B cell (primary cell): ENCODE results near the gene NLRP10. TPM values are rescaled to one million over a fixed set of nuclear protein-coding genes. Genes with fewer than 3 reads are reported as not detected.
A peak's percentile ranks its signal among the peaks of the same experiment; 100 is the strongest.

Source experiments
- ATAC-seq: fragments of 200-7000 bp; cut with Tn5 transposase; one replicate; pipeline ENCODE4 v1.10.0; 2021; ENCODE audit warnings: low read depth, mild to moderate bottlenecking, moderate number of reproducible peaks, moderate library complexity
- CTCF ChIA-PET: fragments of 350-600 bp; sonication (Branson Sonifier 250); formaldehyde crosslinking; loops from one replicate; lab custom pipeline; 2021; ENCODE audit warnings: antibody characterized with exemption, inconsistent platforms; lab: Charles Lee
- POLR2A ChIA-PET: fragments of 350-600 bp; sonication (Branson Sonifier 250); formaldehyde crosslinking; loops from one replicate; lab custom pipeline; 2021; ENCODE audit warnings: antibody characterized with exemption; lab: Charles Lee
- DNase-seq: peaks from one replicate; pipeline ENCODE4 v3.0.0; 2013
- H2AFZ ChIP-seq: 2 replicates; pipeline ENCODE4 v1.6.1; 2012; ENCODE audit warnings: mild to moderate bottlenecking, low read depth, low read length; ENCODE audit not compliant: insufficient read depth, poor library complexity, severe bottlenecking
- H3K27ac ChIP-seq, 2 donors: 1 replicate in 1 of 2; 2 replicates in 1 of 2; pipeline ENCODE4 v1.5.1; 2012 to 2013; ENCODE audit warnings: low read length in 2 of 2, mild to moderate bottlenecking in 2 of 2, moderate library complexity in 1 of 2
- H3K27me3 ChIP-seq, 4 experiments: fragments of 200-600 bp in 1 of 4; sonication (generic) in 1 of 4; replicated peaks in 1 of 4; 1 replicate in 2 of 4; 2 replicates in 2 of 4; pipeline versions ENCODE4 v1.6.1 to v1.7.0; 2013 to 2016; ENCODE audit warnings: low read length in 3 of 4, mild to moderate bottlenecking in 2 of 4, mixed read lengths in 1 of 4, moderate library complexity in 1 of 4; ENCODE audit not compliant: insufficient read depth in 4 of 4, control insufficient read depth in 3 of 4; ENCODE audit errors: control extremely low read depth in 1 of 4
- H3K36me3 ChIP-seq, 2 experiments: replicated peaks in 1 of 2; 1 replicate in 1 of 2; 2 replicates in 1 of 2; pipeline versions ENCODE4 v1.6.1 to v1.7.1; 2013; ENCODE audit warnings: low read length in 1 of 2; ENCODE audit not compliant: insufficient read depth in 2 of 2, control insufficient read depth in 1 of 2; ENCODE audit errors: control extremely low read depth in 1 of 2, extremely low read depth in 1 of 2
- H3K4me1 ChIP-seq, 2 donors: fragments of 200-600 bp in 1 of 2; sonication (generic) in 1 of 2; 1 replicate in 1 of 2; 2 replicates in 1 of 2; pipeline versions ENCODE4 v1.5.1 to v1.6.1; 2013 to 2017; ENCODE audit warnings: low read length in 2 of 2; ENCODE audit not compliant: control insufficient read depth in 2 of 2, insufficient read depth in 2 of 2
- H3K4me2 ChIP-seq: replicated peaks from 2 replicates; pipeline ENCODE3; 2012; ENCODE audit warnings: mild to moderate bottlenecking, low read depth, low read length; ENCODE audit not compliant: poor library complexity, severe bottlenecking
- H3K4me3 ChIP-seq, 5 experiments: fragments of 200-600 bp in 1 of 5; sonication (generic) in 1 of 5; 1 replicate in 3 of 5; 2 replicates in 2 of 5; pipeline versions ENCODE4 v1.5.1 to v1.7.0; 2011 to 2016; ENCODE audit warnings: low read length in 4 of 5, mild to moderate bottlenecking in 4 of 5, low read depth in 2 of 5, control low read depth in 1 of 5, moderate library complexity in 1 of 5; ENCODE audit not compliant: insufficient read depth in 1 of 5; ENCODE audit errors: control extremely low read depth in 1 of 5, extremely low read depth in 1 of 5
- H3K79me2 ChIP-seq: fragments of 200-600 bp; sonication (generic); one replicate; pipeline ENCODE4 v1.6.0; 2016; ENCODE audit warnings: low read length; ENCODE audit not compliant: control insufficient read depth, insufficient read depth
- H3K9ac ChIP-seq: fragments of 200-600 bp; sonication (generic); 2 replicates; pipeline ENCODE4 v1.6.1; 2017; ENCODE audit warnings: mild to moderate bottlenecking, low read length, moderate library complexity
- H3K9me3 ChIP-seq, 3 donors: one replicate each; pipeline versions ENCODE4 v1.6.1 to v1.7.1; 2013; ENCODE audit warnings: low read length in 2 of 3; ENCODE audit not compliant: control insufficient read depth in 2 of 3, insufficient read depth in 1 of 3; ENCODE audit errors: control extremely low read depth in 1 of 3
- H4K20me1 ChIP-seq: 2 replicates; pipeline ENCODE4 v1.6.0; 2012; ENCODE audit warnings: mild to moderate bottlenecking, low read length; ENCODE audit not compliant: insufficient read depth, control insufficient read depth, poor library complexity, severe bottlenecking
- H3K27ac Mint-ChIP-seq: one replicate; pipeline ENCODE4 v1.8.0; 2021; ENCODE audit warnings: mixed read lengths
- H3K27me3 Mint-ChIP-seq: one replicate; pipeline ENCODE4 v1.8.0; 2021; ENCODE audit warnings: mixed read lengths
- H3K4me1 Mint-ChIP-seq: one replicate; pipeline ENCODE4 v1.8.0; 2021; ENCODE audit warnings: mixed read lengths
- H3K4me3 Mint-ChIP-seq: one replicate; pipeline ENCODE4 v1.8.0; 2021; ENCODE audit warnings: mixed read lengths
- H3K9me3 Mint-ChIP-seq: one replicate; pipeline ENCODE4 v1.8.0; 2022; ENCODE audit warnings: mixed read lengths; ENCODE audit not compliant: insufficient read depth
- CTCF ChIP-seq: fragments of 200-600 bp; IDR thresholded peaks from one replicate; pipeline ENCODE4 v1.8.0; 2022; ENCODE audit warnings: antibody characterized with exemption, mild to moderate bottlenecking
- EZH2 ChIP-seq: IDR thresholded peaks from 2 replicates; pipeline ENCODE4 v1.6.1; 2012; ENCODE audit warnings: borderline replicate concordance, low read depth, mild to moderate bottlenecking, moderate library complexity, low read length; ENCODE audit not compliant: insufficient read depth, poor library complexity, severe bottlenecking
- intact Hi-C: fragments of 100-400 bp; cut with micrococcal nuclease; formaldehyde crosslinking; loops from one replicate; pipeline ENCODE4 v1.10.0; 2022
- polyA plus RNA-seq: library from polyadenylated mRNA; depleted of rRNA; stranded (reverse); fragments of >200 nt; gene quantifications from 2 replicates; pipeline ENCODE4 v1.2.3, GENCODE V29; 2012
- total RNA-seq, 2 donors: library from RNA; stranded (reverse); fragments of 120-200 nt in 1 of 2; gene quantifications; 1 replicate in 1 of 2; 2 replicates in 1 of 2; pipeline versions ENCODE4 v1.2.3 to v1.2.4, GENCODE V29; 2013 to 2022

Gene NLRP10
- total and polyA plus RNA-seq, 2 donors (not counting 1 experiment from before 2014, with no cell fraction given) = not detected

GRCh38 chr11:8006349-8006977 is 41.2 kb upstream of the NLRP10 start:
- H3K9ac ChIP-seq = no peak overlapping the region
- TF ChIP-seq CTCF = peak; percentile 69
- TF ChIP-seq EZH2 = no peak
- intact Hi-C loops = no loop called here
- H3K9me3 ChIP-seq = no peaks in the 10 kb centered on the region
- Mint-ChIP-seq H3K27me3 (peaks cover 14% of the 10 kb centered on the region), H3K27ac (no peak overlapping the region), H3K9me3 (no peaks in the 10 kb centered on the region), H3K4me3 (no peak overlapping the region), H3K4me1 (no peaks in the 10 kb centered on the region)
- ChIA-PET POLR2A (no interaction called here), CTCF (interaction anchor here (0.7 to 7.6 kb wide), 17 partner anchors 9 to 1500 kb away, joined by 3 to 121 read pairs (median 4); partner anchors contain the start of genes EIF3F and LMO1)
- no peaks in the 10 kb centered on the region for H3K4me1 ChIP-seq
- no peaks in the 10 kb centered on the region for H3K36me3 ChIP-seq
- ATAC-seq (peak; percentile 45), DNase-seq (peak; percentile 57)
- no peak overlapping the region for H3K4me3 ChIP-seq
- H3K79me2 ChIP-seq = no peaks in the 10 kb centered on the region
- no peak overlapping the region for H2AFZ ChIP-seq
- no peaks in the 10 kb centered on the region for H4K20me1 ChIP-seq
- no peak overlapping the region for H3K27ac ChIP-seq
- H3K27me3 ChIP-seq = peaks cover 0 to 2% (median 0%) of the 10 kb centered on the region in 4 experiments
- no peak overlapping the region for H3K4me2 ChIP-seq

- Histone ChIP-seq H3K36me3 (no peaks in the 10 kb centered on the region), H2AFZ (no peak overlapping the region), H3K4me2 (no peak overlapping the region), H3K4me3 (no peak overlapping the region), H4K20me1 (no peaks in the 10 kb centered on the region), H3K79me2 (no peaks in the 10 kb centered on the region), H3K27me3 (peaks cover 0 to 2% (median 0%) of the 10 kb centered on the region in 4 experiments), H3K9ac (no peak overlapping the region), H3K27ac (no peak overlapping the region), H3K9me3 (no peaks in the 10 kb centered on the region), H3K4me1 (no peaks in the 10 kb centered on the region)
- ATAC-seq (no peak), DNase-seq (no peak)
- TF ChIP-seq CTCF (no peak), EZH2 (no peak)
- Mint-ChIP-seq H3K27me3 (peaks cover 10% of the 10 kb centered on the region), H3K27ac (no peak overlapping the region), H3K9me3 (no peaks in the 10 kb centered on the region), H3K4me1 (no peaks in the 10 kb centered on the region), H3K4me3 (no peak overlapping the region)
- intact Hi-C loops = no loop called here
- CTCF ChIA-PET = interaction anchor here (0.7 to 7.6 kb wide), 8 partner anchors 11 to 258 kb away, joined by 3 to 121 read pairs (median 6); partner anchors contain the start of gene LMO1
- POLR2A ChIA-PET = no interaction called here
Observed at GRCh38 chr11:8005556-8005955, 40.3 kb upstream of the NLRP10 start.
